IPS DF 19.7 (cell line): Measurements from ENCODE around the gene ARHGAP45.
"Not testable (repeated sequence)": the region's sequence is repeated elsewhere in the genome, so short reads cannot be mapped to it uniquely, and the experiment has no call there.

ENCODE experiments used
- DNase-seq: peaks from one replicate; pipeline ENCODE4 v3.0.0-alpha.2; 2013; ENCODE audit warnings: low read depth, low spot score

ARHGAP45 gene, protein sequence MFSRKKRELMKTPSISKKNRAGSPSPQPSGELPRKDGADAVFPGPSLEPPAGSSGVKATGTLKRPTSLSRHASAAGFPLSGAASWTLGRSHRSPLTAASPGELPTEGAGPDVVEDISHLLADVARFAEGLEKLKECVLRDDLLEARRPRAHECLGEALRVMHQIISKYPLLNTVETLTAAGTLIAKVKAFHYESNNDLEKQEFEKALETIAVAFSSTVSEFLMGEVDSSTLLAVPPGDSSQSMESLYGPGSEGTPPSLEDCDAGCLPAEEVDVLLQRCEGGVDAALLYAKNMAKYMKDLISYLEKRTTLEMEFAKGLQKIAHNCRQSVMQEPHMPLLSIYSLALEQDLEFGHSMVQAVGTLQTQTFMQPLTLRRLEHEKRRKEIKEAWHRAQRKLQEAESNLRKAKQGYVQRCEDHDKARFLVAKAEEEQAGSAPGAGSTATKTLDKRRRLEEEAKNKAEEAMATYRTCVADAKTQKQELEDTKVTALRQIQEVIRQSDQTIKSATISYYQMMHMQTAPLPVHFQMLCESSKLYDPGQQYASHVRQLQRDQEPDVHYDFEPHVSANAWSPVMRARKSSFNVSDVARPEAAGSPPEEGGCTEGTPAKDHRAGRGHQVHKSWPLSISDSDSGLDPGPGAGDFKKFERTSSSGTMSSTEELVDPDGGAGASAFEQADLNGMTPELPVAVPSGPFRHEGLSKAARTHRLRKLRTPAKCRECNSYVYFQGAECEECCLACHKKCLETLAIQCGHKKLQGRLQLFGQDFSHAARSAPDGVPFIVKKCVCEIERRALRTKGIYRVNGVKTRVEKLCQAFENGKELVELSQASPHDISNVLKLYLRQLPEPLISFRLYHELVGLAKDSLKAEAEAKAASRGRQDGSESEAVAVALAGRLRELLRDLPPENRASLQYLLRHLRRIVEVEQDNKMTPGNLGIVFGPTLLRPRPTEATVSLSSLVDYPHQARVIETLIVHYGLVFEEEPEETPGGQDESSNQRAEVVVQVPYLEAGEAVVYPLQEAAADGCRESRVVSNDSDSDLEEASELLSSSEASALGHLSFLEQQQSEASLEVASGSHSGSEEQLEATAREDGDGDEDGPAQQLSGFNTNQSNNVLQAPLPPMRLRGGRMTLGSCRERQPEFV

DNA sequence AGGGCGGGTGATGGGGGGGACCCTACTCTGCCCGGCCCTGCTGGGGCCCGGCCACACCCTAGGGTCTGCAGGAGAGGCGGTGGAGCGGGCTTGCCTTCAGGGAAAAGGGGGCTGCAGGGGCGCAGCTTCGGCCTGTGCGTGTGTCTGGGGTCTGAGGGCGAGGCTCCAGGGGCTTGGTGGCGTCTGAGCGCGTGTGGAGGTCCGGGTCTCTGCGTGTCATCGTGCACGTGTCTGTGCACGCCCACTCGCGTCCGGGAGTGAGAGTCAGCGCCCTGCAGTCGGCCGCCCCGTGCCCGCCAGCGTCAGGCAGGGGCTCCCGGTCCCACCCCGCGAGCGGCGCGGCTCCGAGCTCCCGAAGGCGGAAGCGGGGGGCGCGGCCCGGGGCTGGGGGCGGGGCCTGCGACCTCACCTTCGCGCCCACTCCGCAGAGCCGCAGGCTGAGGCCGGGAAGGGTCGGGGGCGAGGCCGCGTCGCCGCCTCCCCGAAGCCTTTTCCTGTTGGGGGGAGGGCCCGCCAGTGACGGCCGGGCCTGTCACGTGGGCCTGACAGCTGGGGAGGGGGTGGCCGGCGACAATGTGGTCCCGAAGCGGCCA is at the start of gene ARHGAP45:
Gene ARHGAP45, plus strand, starts transcription at position 420 of the 593 bp plus-strand sequence. CDS start 239 bp downstream, outside the sequence.
- no peak for DNase-seq

- DNase-seq: no peak
Measured at GRCh38 chr19:1017906-1018305, 49.1 kb upstream of the ARHGAP45 start.

DNA sequence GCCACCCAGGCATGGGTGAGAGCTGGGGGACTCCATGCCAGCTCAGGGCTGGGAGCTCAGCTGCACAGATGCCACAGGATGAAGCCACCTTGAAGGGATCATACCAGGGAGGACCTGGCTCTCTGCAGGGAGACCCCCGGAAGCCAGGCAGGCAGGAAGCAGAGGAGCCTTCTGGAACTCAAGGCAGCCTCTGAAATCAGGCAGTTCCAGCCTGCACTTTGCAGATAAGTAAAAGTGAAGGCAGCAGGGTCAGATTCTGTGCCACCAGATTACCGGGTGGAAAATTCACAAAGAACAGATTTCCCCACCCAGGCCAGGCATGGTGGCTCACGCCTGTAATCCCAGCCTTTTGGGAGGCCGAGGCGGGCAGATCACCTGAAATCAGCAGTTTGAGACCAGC is 48.6 kb upstream of the ARHGAP45 start:
- no peak for DNase-seq

DNA sequence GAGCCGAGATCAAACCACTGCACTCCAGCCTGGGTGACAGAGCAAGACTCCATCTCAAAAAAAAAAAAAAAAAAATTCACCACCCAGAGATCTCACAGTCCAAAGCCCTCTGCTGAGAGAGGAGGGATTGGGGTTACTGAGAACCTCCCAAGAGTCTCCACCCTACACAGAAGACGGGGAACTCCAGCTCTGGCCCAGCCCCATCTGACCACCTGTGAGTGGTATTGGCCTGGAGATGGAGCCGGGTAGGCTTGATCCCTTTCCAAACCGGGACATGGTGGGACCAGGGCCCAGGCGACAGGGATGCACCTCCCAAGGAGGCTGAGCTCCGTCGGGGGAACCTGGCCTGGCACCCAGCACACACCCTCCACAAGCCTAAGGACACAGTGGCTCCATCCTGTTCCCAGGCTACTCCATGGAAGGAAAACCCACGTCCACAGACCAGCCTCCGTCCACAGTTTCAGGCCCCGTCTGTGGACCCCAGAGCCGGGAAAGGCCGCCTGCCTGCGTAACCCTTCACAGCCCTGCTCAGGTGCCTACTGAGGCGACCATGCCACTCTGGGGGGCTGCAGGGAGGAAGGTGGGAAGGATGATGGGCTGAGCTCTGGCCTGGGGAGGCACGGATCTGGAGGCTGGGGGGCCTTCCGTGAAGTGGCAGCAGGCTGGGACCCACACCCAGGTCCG is 47.9 kb upstream of the ARHGAP45 start:
- DNase-seq: no peak

GRCh38 chr19:1019616-1019961 is 47.4 kb upstream of the ARHGAP45 start:
- DNase-seq: no peak

DNA sequence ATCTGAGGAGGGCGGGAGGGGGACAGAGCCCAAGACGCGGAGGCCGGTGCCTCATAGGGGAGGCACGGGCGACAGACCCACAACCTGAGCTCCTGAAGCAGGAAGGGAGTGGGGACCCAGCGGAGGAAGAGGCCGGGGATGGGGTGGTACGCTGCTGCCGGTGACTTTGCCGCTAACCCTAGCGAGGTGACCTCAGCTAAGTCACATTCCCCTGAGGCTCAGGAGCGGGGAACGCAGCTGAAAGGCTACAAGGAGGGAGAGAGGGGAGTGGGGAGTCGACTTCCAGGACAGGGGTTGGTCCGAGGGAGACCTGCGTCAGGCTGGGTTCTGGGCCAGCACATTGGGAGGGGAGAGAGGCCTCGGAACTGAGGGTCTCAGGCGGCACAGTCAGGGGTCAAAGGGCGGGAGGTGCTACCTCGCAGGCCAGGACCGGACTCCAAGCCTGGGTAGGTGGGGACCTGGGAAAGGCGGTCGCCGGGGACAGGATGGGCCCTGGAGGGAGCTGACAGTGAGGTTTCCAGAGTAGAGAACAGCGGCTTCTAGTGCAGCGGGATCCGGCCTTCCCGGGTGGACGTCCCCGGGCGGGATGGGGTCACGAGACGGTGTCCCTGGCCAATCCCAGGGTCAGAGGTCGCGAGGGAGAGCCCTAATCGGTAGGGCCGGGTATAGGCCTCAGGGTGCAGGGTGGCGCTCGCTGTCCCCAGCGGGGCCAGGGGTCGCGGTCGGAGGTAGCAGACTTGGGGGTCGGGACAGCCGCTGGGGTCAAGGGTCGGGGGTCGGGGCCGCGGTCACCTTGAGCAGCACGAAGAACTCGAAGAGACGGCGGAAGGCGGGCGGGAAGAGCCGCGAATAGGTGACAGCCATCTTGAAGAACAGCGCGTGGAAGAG is 46.7 kb upstream of the ARHGAP45 start:
- DNase-seq: no peak

DNA sequence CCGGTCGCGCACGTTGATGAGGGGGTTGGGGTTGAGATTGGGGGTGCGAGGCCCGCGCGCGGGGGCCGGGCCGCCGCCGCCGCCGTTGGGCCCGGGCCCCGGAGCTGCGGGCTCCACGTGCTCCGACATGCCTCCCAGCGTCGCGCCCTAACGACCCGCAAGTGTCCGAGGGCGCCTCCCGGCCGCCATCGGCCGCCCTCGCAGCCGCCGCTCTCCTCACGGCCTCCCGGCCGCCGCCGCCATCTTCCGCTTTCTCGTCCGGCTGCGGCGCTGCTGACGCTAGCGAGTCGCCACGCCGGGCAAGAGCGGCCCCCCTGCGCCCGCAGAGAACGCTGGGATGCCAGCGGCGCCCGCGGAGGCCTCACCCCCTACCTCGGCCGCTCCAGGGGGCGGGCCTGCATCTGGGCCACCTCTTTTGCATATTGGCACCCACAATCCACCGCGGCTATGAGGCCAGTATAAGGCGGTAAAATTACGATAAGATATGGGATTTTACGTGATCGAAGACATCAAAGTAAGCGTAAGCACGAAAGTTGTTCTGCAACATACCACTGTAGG is 46.0 kb upstream of the ARHGAP45 start, which contains the start of gene TMEM259:
Gene TMEM259, minus strand, starts transcription at position 256 of the 558 bp plus-strand sequence. Its CDS starts 127 bp downstream, at position 129.
- no peak for DNase-seq

DNA sequence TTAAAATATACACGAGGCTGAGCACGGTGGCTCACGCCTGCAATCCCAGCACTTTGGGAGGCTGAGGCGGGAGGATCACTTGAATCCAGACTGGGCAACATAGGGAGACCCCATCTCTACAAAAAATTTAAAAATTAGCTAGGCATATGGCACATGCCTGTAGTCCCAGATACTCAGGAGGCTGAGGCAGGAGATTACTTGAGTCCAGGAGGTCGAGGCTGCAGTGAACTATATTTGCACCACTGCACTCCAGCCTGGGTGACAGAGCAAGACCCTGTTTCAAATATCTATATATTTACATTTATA is 43.1 kb upstream of the ARHGAP45 start:
- DNase-seq: not testable (repeated sequence)

DNA sequence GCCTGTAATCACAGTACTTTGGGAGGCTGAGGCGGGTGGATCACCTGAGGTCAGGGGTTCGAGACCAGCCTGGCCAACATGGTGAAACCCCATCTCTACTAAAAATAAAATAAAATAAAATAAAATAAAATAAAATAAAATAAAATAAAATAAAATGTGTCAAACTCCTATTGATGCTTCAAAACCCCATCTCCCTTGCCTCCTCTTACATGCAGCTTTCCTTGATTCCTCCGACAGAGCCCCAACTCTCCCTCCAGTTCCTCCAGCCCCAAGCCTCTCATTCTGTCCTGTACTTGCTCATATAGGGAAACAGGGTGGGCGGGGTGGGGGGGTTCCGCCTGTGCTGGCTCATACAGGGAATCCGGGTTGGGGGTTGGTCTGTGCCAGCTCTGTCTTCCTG is 41.9 kb upstream of the ARHGAP45 start:
- DNase-seq: not testable (repeated sequence)

GRCh38 chr19:1025960-1026782 is 40.8 kb upstream of the ARHGAP45 start, which contains the start of gene CNN2:
TSS of gene CNN2 (plus strand) at chr19:1026608. CDS start at chr19:1026662, 54 bp downstream.
- no peak for DNase-seq

DNA sequence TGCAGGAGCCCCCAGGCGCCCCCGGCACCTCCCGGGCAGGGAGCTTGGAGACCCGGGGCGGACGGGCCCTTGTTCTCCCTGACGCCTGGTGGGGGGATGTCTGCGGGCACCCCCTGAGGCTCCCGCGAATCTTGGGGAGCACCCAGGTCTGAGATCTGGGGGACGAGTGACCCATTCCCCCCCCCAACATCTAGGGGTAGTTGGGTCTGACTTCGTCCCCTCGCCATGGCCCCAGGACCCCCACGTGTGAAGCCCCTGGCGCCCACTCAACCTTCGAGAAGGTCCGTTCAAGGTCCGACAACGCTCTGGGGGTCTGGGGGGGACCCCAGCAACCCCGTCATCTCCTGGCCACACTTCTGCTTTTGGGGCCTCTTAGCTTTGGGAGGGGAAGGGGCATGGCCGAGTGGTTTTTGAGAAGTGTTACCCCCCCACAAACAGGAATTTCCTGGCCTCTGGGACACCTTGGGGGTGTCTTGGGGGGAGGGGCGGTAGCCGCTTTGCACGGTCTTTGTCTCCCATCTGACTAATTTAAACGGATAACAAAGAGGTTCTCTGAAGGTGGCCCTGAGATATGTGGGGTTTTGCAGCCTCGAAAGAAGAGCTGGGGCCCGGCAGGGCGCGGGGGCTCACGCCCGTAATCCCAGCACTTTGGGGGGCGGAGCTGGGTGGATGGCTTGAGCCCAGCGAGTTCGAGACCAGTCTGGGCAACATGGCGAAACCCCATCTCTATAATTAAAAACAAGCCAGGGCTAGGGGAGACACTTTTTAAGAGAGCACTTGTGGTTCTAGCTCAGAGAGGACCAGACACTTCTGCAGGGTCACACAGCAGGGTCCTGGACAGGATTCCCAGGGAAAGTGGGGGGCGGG is 40.0 kb upstream of the ARHGAP45 start:
- DNase-seq: no peak

- DNase-seq: no peak
Measured at GRCh38 chr19:1027650-1028061, 39.3 kb upstream of the ARHGAP45 start.

GRCh38 chr19:1028062-1028926 is 38.7 kb upstream of the ARHGAP45 start:
- DNase-seq: no peak

- DNase-seq: no peak
Measured at GRCh38 chr19:1032264-1032867, 34.6 kb upstream of the ARHGAP45 start.

DNA sequence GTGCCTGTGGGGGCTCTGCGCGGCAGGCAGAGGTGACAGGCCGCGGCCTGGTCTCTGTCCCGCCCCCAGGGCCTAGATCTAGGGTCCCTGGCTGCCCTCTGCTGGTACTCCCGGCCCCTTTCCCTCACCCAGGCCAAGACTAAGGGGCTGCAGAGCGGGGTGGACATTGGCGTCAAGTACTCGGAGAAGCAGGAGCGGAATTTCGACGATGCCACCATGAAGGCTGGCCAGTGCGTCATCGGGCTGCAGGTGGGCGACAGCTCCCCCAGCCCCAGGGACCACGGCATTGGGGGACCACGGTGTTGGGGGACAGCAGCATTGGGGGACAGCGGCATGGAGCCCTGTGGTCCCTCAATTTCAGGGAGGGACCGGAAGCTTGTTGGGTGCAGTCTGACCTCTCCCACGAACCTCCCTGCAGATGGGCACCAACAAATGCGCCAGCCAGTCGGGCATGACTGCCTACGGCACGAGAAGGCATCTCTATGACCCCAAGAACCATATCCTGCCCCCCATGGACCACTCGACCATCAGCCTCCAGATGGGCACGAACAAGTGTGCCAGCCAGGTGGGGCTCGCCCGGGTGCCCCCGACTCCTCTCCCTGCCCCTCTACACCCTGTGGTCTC is 30.9 kb upstream of the ARHGAP45 start:
- DNase-seq: no peak

GRCh38 chr19:1037621-1038064 is 29.3 kb upstream of the ARHGAP45 start:
- DNase-seq: no peak
